Activated naive CD4-positive, alpha-beta T cell treated with Interleukin-2 at 50 U/mL for 16 hours (primary cell): ENCODE data around the gene NXPE3.
"Not testable (repeated sequence)": the region's sequence is repeated elsewhere in the genome, so short reads cannot be mapped to it uniquely, and the experiment has no call there.

ENCODE experiments used
- DNase-seq: peaks from one replicate; pipeline ENCODE4 v3.0.0-alpha.2; 2020

Gene NXPE3

DNA sequence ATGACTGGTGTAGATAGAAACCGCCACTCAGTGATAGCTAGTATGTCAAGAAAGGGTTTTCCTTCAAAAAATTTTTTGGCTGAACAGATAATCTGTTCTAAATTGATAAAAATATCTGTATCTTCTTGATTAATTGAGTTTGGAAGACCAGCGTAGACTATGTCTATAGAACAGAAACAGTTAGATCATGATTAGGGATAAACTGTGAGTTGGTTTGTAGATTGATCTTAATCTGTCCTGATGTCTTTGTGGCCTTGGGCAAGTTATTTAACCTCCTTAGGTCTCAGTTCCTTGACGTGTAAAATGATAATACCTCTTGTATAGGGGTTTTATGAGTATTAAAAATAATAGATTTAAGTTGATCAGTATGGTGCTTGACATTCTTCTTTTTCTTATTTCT lies 75.0 kb downstream of the NXPE3 start:
- no peak for DNase-seq

DNA sequence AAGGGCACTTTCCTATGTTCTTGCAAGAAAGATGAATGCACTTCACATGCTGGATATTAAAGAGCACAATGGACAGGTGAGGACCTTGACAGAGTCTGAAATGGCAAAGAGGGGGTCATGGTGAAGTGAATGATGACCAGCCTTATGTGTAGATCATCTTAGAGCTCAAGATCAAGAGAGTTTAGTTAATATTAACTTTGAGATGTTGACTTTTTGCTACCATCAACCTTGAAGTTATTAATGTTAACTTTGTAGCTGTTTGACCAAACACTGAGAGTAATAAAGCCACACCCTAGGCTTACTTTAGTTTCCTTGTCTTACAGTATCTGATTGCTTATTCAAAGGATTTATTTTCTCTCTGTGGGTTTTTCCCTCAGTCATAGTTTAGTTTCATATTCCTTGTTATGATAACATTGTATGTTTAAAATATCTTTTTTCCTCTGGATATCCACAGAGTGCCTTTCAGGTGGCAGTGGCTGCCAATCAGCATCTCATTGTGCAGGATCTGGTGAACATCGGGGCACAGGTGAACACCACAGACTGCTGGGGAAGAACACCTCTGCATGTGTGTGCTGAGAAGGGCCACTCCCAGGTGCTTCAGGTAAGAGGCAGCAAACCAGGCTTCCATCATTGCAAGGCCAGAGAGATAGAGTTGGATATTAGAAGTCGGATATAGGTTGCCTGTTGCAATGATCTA lies 75.7 kb downstream of the NXPE3 start:
- DNase-seq, result no peak

DNA sequence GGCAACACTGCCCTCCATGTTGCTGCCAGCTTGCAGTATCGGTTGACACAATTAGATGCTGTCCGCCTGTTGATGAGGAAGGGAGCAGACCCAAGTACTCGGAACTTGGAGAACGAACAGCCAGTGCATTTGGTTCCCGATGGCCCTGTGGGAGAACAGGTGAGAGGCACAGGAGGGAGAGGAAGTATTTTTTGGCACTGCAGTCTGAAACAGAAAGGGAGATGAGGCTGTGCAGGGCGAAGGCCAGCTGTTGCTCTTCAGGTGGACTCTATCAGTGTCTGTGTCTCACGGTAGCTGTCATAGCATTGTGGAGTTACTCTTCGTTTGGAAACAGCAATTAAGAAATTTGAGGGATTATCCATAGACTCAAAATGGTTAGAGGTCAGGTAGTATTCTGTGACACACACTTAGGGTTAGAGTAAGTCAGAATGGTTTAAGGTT lies 78.3 kb downstream of the NXPE3 start:
- no peak for DNase-seq

DNA sequence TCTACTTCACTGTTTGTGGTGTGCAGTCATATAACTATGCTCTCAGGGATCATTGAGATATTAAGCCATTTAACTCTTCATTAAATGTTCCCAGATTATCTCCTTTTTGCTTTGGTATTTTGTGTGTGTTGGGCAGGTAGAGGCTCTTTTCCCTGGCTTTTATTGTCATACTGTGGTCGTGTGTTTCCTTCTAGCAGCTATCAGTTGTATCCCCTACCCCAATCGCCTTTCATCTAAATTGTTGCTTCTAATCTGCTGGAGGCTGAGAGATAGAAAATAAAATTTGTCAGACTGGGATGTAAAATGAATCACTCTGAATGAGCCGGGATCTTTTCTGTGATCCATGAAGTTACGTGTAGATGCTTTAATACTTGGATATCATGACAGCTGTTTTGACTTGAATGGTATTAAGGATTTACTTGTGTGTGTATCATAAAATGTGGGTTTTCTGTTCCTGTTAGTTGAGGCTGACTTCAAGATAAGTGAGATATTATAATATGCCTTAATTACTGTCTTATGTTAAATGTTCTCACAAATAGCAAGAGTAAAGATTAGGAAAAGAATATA lies 79.5 kb downstream of the NXPE3 start:
- no peak for DNase-seq

DNA sequence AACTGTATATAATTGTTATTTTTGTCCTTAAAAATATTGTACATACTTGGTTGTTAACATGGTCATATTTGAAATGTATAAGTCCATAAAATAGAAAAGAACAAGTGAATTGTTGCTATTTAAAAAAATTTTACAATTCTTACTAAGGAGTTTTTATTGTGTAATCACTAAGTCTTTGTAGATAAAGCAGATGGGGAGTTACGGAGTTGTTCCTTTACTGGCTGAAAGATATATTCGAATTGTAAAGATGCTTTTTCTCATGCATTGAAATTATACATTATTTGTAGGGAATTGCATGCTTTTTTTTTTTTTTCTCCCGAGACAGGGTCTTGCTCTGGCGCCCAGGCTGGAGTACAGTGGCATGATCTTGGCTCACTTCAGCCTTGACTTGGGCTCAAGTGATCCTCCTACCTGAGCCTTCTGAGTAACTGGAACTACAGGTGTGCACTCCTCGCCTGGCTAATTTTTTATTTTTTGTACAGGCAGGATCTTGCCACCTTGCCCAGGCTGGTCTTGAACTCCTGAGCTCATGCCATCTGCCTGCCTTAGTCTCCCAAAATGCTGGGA lies 81.0 kb downstream of the NXPE3 start:
- no peak for DNase-seq

DNA sequence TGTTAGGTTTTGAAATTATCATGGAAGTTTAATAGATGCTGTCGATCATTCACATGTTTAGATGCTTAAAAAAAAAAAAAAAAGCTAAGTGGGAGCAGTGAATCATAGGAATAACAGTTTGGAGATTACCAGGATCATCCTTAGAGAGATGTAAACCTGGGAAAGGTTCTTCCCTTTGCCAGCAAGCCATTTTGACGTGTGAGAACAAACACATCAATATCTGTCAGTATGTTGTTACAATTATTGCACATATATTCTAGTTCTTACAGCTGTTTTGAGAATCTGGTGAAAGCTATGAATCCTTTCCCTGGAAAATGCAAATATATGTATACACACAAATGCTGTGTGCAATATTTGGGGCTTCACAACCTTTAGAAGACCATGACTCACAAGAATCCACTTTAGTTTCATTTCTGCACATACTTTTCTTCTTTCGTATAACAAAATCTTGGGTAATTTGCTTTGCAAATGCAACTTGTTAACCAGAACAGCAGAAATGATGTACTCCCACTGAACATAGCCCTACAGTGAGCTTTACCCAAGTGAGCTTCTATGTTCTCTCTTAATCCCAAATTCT lies 82.3 kb downstream of the NXPE3 start:
- DNase-seq, result no peak

DNA sequence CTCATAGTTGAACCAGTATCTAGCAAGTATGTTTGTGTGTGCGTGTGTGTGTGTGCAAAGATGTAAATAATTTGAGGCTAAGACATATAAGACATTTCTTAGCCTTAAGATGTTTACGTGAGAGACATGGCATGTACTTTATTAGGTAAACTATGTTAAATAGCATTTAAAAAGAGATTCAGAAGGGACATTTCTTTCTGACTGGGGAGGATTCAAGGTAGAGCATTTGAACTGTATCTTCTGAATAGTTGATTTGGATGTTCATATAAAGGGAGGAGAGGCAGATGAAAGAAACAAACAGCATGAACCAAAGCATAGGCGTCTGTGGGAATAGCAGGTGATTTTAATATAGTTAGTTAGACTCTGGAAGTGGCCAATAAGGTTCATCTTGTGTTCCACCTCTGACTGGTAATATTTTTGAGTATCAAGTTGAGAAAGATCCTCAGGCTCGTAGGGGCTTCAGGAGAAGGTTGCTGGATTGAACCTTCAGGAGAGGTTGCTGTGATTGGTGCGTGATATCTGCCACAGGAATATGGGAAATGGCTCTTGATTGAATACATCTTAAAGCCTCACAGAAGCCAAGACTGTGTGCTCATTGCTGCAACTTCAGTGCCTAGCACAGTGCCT lies 82.9 kb downstream of the NXPE3 start:
- DNase-seq, result no peak

DNA sequence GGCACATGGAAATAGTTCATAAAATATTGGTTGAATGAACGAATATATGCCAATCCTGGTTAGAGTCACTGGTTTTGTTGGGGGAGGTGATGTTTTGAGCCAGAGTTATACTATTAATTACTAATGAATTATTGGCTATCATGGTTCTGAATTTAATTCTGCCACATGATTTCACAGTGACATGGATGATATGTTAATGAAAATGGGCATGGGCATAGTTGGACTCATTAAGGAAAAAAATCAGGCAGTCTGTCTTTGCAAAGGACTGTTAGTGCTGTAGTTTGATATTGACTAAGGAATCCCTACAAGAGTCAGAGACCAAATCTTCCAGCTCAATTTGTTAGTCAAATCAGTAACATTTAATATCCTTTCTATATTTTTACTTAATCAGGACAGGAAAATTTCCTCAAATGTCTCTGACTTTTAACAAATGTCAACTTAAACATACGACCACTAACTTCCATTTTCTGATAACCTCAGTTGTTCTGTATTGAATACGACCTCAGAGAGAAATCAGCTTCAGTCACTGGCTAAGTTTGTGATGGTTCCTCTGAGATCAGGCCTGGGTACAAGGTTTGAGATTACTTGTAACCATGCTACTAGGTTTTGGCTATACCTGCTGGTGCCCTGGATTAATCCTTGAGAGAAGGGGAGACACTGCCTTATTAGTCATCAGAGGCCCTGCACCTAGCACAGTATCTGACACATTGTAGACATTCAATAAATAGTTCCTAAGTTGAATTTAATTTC lies 83.6 kb downstream of the NXPE3 start:
- DNase-seq, result no peak

DNA sequence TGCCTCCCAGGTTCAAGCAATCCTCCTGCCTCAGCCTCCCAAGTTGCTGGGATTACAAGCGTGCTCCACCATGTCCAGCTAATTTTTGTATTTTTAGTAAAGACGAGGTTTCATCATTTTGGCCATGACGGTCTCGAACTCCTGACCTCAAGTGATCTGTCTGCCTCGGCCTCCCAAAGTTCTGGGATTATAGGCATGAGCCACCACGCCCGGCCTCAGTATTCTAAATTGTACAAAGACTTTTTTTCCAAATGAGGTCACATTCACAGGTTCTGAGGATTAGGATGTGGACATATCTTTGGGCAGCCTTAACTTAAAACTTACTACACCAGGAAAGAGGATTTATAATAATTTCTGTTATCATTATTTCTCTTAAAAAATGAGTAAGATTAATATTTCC lies 85.9 kb downstream of the NXPE3 start:
- DNase-seq, result not testable (repeated sequence)

DNA sequence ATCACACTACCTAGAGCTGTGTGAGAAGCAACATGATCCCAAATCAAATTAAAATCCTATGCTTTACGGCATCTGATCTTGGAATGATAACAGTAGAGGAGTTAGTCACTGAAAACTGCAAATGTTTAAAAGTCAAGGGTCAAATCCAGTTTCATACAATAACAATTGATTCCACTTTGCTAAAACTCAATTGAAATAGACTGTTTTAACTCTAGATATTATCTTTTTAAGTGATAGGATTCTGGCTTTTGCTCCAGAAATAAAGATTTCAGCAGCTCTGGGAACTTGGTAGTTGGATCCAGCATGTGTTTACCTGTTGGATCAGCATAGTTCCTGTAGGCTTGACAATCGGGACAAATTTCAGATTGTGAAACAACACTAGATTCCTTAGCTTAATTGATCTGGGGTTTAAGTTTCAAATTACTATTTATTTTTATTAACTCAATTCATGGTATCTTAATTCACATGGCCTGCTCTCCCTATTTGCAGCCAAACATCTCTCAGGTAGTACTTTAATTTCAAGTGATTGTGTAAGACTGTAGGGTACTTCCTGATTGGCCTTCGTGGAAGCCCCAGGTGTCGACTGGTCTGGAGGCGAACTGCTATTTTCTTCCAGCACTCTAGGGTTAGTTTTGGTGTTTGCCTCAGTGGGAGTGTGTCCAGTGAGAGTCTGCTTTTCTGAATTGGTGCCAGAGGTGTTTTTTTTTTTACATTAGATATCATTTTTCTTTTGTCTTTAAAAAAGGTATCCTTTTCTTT lies 86.9 kb downstream of the NXPE3 start:
- no peak for DNase-seq

DNA sequence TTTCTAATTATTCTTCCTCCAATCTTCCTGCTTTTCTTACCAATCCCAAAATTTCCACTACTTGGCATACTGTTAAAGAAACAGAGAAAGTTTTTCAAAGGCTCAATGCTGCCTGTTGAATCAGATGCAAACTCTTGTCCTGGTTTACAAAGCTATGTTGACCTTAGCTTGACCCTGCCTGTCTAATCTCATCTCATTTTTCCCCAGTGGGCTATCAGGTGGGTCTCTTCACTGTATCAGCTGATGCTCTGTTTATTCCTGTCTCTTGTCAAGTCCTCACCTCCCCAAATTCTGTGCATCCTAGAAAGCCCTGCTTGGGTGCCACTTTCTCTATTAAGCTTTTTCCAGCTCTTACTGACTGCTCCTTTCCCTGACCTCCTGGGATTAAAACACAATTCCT lies 88.5 kb downstream of the NXPE3 start:
- no peak for DNase-seq

DNA sequence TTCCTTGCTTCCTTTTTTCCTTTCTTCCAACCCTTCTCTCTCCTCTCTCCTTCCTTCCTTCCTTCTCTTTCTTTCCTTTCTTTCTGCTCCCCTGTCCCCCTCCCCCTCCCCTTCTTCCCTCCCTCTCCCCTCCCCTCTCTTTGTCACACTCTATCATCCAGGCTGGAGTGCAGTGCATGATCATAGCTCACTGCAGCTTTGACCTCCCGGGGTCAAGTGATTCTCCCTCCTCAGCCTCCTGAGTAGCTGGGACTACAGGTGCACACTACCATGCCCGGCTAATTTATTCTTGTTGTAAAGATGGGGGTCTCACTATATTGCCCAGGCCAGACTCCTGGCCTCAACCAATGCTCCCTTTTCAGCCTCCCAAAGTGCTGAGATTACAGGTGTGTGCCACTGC lies 89.0 kb downstream of the NXPE3 start:
- no peak for DNase-seq

DNA sequence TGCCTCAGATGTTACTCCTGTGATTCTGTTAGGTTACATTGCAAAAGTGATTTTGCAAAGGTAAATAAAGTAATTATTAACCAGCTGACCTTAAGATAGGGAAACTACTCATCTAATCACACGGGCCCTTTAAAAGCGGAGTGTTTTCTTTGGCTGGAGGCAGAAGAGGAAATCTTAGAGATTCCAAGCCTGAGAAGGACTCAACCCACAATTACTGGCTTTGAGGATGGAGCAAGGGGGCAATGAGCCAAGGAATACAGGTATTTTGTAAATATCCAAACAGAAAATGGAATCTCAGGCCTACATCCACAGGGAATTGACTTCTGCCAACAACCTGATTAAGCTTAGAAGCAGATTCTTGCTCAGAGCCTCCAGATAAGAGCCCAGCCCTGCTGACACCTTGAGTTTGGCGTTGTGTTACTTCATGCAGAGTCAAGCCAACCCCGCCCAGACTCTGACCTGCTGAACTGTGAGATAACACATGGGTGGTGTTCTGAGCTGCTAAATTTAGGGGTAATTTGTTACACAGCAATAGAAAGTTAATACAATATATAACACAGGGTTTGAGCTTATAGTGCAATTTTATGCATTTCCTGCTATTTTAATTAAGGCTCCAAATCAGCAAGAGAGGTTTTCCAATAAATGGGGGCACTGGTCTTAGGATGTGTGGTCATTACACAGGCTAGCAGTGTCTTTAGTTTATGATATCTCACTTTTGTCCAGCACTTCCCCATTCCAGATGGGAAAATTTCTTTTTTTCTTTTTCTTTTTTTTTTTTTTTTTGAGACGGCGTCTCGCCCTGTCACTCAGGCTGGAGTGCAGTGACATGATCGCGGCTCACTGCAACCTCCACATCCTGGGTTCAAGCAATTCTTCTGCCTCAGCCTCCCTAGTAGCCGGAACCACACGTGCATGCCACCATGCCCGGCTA lies 89.8 kb downstream of the NXPE3 start:
- DNase-seq, result no peak

DNA sequence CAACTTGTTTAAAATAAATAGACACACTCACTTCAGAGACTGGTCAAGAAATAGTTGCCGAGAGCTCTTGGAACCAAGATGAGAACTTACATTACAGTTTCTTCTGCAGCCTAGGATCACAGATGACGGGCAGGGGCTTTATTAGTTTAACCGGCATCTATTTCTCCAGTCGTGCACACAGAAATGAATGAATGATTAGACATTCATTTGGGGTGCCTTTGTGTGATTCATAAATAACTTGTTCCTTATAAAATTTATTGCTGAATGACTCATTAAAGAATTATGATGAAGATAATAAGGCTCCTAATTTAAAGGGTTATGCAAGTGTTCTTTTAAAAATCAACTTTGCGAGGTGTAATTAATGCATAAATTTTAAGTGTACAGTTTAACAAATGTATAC lies 91.1 kb downstream of the NXPE3 start:
- DNase-seq, result no peak

DNA sequence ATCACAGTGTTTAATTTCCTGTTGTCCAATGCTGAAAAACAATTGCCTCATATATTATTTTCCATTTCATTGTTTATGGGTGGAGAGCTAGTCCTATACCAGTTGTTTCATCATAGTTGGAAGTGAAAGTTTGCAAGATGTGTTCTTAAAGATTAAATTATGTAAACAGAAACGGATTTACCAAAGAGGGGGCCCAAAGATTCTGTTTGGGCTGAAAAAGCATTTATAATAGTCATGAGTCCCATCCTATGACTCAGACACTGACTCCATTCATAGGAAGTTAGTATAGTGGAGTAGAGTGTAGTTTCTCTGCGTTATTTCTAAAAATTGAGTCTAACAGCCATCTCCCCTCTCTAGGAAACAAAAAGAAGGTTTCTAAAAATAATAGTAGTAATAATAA lies 94.6 kb downstream of the NXPE3 start:
- no peak for DNase-seq

DNA sequence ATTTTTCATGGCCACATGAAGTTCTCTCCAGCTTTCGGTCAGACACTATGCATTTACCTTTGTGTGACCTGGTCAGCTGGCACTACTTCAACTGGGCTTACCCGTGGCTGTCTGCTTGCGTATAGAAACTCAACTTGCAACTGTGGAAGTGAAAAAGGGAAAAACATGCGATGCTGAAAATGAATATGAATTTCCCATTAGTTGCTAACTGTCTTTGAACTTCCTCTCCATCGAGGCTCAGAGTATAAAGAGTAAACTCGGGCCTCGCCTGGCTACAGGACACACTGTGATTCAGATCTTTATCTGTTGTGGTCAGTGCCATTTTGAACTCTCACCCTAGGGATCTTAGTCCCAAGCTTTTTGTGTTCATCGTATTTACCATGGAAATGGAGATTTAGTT lies 97.1 kb downstream of the NXPE3 start:
- no peak for DNase-seq
